ACC112 (cell line): ENCODE results near the gene SNX19.

Source experiments
- H2AFZ ChIP-seq: fragments of 200-600 bp; sonication (generic); one replicate; pipeline ENCODE4 v1.6.0; 2017; ENCODE audit warnings: antibody characterized with exemption, low read length; ENCODE audit not compliant: unreplicated experiment
- H3K27ac ChIP-seq: fragments of 200-600 bp; sonication (generic); 2 replicates; pipeline ENCODE4 v1.5.1; 2014; ENCODE audit warnings: low read depth, mild to moderate bottlenecking, antibody characterized with exemption, low read length, moderate library complexity
- H3K27me3 ChIP-seq: fragments of 200-600 bp; sonication (generic); 2 replicates; pipeline ENCODE4 v1.6.1; 2014; ENCODE audit warnings: mild to moderate bottlenecking, antibody characterized with exemption, low read length, moderate library complexity, mixed read lengths; ENCODE audit not compliant: insufficient read depth
- H3K36me3 ChIP-seq: fragments of 200-600 bp; sonication (generic); 2 replicates; pipeline ENCODE4 v1.6.1; 2016; ENCODE audit warnings: mild to moderate bottlenecking, antibody characterized with exemption, low read length, moderate library complexity, mixed read lengths; ENCODE audit not compliant: insufficient read depth
- H3K4me1 ChIP-seq: fragments of 200-600 bp; sonication (generic); one replicate; pipeline ENCODE4 v1.6.1; 2016; ENCODE audit warnings: low read length, mixed read lengths; ENCODE audit not compliant: insufficient read depth, unreplicated experiment, control insufficient read depth
- H3K4me3 ChIP-seq: fragments of 200-600 bp; sonication (generic); 2 replicates; pipeline ENCODE4 v1.5.1; 2014; ENCODE audit warnings: mild to moderate bottlenecking, low read depth, low read length
- H3K79me2 ChIP-seq: fragments of 200-600 bp; sonication (generic); one replicate; pipeline ENCODE4 v1.6.0; 2016; ENCODE audit warnings: low read length; ENCODE audit not compliant: control insufficient read depth, unreplicated experiment, insufficient read depth

Gene SNX19

DNA sequence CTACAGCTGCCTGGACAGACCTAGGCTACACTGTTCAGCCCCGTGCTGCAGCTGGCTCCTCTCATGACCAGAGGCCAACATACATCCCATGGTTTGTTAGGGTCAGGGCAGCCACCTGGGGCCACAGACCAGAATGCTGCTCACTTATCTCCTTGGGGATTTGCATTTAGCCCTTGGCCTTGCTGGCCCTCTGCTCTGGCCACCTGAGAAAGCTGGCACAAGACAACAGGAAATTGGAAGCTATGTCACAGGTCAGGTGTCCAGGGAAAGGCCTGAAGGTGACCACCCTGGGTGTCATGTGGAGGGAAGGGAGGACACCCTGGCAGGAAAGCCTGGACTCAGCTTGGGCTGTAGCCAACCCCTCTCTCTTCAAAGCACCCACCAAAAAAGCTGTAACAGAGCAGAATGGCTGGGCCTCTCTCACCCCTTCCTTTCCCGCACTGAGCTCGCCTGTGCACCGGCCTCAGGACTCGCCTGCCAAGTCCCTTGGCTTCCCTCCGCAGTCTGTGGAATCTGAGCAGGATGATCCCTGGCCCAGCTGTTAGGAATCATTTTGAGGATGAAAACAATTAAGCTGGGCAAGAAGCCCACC lies 86.3 kb downstream of the SNX19 start:
- Histone ChIP-seq H3K79me2 (no peaks in the 10 kb centered on the region), H3K27me3 (no peaks in the 10 kb centered on the region), H3K27ac (no peak overlapping the region), H2AFZ (no peak overlapping the region), H3K4me1 (peaks cover 37% of the 10 kb centered on the region), H3K36me3 (no peaks in the 10 kb centered on the region), H3K4me3 (no peak overlapping the region)

DNA sequence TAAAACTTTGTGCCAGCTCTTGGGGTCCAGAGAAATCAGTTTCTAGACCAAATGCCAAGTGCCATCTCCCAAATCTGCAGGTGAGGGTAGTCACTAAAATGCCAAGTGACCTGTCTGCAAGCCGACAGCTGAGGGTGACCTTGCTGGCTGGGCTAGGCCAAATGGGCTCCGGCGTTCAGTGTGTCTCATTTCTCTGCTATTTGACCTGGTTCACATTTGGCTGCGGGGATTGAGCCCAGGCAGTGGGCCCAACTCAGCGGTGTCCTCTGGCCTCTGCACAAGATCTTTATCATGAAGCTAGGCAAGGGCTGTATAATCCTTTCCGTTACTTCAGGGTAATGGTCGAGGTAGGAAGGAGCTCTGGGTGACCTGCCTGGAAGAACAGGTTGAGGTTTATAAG lies 87.5 kb downstream of the SNX19 start:
- peaks cover 37% of the 10 kb centered on the region for H3K4me1 ChIP-seq
- H3K36me3 ChIP-seq = no peaks in the 10 kb centered on the region
- no peaks in the 10 kb centered on the region for H3K27me3 ChIP-seq
- H3K79me2 ChIP-seq = no peaks in the 10 kb centered on the region
- no peak overlapping the region for H3K27ac ChIP-seq
- no peak overlapping the region for H3K4me3 ChIP-seq
- H2AFZ ChIP-seq = no peak overlapping the region

DNA sequence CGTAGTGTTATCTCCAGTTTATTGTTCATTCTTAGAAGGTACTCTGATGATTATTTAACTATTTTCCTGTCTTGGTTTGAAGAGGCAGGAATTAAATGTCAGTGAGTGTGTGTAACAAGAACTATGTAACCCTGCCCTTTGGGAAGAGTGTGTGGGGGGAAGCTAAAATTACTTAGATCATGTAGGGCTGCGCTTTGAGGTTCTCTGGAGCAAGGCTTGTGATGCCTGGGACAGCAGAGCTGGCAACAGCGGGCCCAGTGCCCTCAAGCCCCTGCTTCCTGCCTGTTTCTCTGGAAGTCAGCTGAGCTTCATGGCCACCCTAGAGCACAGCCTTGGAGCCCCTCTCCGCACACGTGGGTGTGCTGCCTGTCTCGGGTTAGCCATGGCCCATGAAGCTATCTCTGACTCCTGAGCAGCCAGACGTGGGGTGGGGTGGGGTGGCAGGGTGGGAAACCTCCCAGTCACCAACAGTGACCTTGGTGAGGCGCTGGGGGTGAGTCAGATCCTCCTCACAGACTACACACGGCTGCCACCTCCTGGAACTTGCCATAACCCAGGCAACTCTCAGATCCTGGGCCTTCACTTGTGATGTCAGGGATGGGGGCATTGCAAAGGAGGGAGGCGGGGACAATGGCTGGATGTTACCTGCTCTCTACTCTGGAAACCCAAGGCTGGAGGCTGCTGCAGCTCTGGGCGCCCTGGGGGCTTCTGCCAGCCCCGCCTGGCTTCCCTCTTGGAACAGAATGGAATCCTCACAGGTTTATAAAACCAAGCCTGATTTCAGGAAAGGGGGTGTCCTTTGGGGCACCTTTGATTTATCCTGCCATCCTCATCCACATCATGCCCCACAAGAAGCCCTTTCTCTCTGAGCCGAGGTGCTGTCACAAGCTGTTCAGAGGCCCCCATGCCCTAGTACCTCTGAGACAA lies 88.6 kb downstream of the SNX19 start:
- Histone ChIP-seq H3K27ac (peak overlapping the region; percentile 63), H3K4me1 (peaks cover 29% of the 10 kb centered on the region), H3K4me3 (no peak overlapping the region), H2AFZ (peak overlapping the region; percentile 31), H3K36me3 (no peaks in the 10 kb centered on the region), H3K27me3 (no peaks in the 10 kb centered on the region), H3K79me2 (no peaks in the 10 kb centered on the region)

DNA sequence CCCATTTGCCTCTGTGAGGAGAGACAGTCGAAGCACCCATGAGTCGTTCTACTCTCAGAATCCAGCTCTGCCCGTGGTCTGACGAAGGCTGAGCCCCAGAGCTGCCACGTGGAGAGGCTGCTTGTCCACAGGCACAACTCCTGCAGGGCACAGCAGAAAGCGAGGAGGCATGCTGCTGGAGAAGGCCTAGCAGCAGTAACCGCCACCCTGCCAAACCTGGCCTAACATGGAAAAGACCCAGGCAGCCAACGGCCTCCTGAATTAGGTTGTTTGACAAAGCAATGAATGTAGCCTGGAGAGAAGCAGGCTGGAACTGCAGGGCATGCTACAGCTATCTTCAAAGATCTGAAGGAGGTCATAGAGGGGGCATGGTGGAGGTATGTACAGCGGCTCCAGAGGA lies 89.7 kb downstream of the SNX19 start:
- H3K27ac ChIP-seq = no peak overlapping the region
- no peak overlapping the region for H3K4me3 ChIP-seq
- H3K79me2 ChIP-seq = no peaks in the 10 kb centered on the region
- H3K36me3 ChIP-seq = no peaks in the 10 kb centered on the region
- peaks cover 23% of the 10 kb centered on the region for H3K4me1 ChIP-seq
- no peak overlapping the region for H2AFZ ChIP-seq
- no peaks in the 10 kb centered on the region for H3K27me3 ChIP-seq

DNA sequence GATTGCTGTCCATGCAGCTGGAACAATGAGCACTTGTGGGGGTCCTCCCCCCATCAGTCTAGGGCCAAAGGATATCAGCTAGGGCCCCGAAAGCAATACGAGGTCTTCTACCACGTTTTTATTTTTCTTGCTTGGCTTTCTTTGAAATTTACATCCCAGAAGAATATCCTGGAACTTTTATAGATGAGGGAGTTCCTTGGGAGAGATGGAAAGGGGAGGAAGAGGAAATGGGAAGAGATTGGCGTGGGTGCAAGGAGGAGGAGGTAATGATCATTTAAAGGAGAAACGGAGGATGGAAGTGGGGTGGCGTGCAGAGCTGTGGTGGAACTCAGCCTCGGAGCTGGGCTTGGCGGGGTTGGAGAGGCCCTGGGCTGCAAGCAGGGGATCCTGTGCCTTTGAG lies 90.3 kb downstream of the SNX19 start:
- Histone ChIP-seq H2AFZ (no peak overlapping the region), H3K36me3 (no peaks in the 10 kb centered on the region), H3K4me3 (no peak overlapping the region), H3K79me2 (no peaks in the 10 kb centered on the region), H3K27me3 (no peaks in the 10 kb centered on the region), H3K4me1 (peaks cover 23% of the 10 kb centered on the region), H3K27ac (no peak overlapping the region)

DNA sequence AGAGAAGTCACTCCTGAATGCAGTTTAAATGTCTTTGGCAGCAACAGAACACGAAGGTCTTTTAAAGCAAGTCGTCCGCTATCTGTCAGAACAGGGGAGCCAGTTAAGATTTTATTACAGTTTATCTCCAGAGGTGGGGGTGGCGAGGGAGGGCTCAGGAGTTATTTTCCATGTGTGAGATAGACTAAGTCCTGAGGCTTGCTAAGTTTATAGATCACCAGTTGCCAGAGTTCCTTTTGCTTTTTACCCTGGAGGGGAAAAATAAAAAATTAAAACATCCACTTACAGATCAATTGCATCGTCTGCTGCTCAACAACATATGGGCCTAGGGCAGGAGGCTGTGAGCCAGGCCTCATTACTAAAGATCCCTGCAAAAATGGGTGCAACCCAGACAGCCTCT lies 90.7 kb downstream of the SNX19 start:
- Histone ChIP-seq H3K27me3 (no peaks in the 10 kb centered on the region), H3K36me3 (no peaks in the 10 kb centered on the region), H3K4me1 (peaks cover 23% of the 10 kb centered on the region), H3K79me2 (no peaks in the 10 kb centered on the region), H3K4me3 (no peak overlapping the region), H3K27ac (no peak overlapping the region), H2AFZ (no peak overlapping the region)
